Lung (tissue), 12 donors: ENCODE data around the gene DLG4. TPM values are rescaled to one million over a fixed set of nuclear protein-coding genes. Genes with fewer than 3 reads are reported as not detected.

Experiments
- ATAC-seq: fragments of 200-7000 bp; cut with Tn5 transposase; one replicate; pipeline ENCODE4 v1.9.1; 2020; ENCODE audit warnings: moderate number of reproducible peaks; ENCODE audit not compliant: insufficient read depth, low FRiP score
- DNase-seq, 3 donors: peaks; one replicate each; pipeline ENCODE4 v3.0.0-alpha.2; 2013 to 2017
- H3K27ac ChIP-seq, 2 donors: one replicate each; pipeline ENCODE4 v1.5.1; 2013; ENCODE audit warnings: mild to moderate bottlenecking in 2 of 2, moderate library complexity in 2 of 2, control low read depth in 1 of 2, inconsistent platforms in 1 of 2, low read depth in 1 of 2, low read length in 1 of 2
- H3K27me3 ChIP-seq, 3 donors: one replicate each; pipeline ENCODE4 v1.5.1; 2013; ENCODE audit warnings: low read length in 2 of 3; ENCODE audit not compliant: control insufficient read depth in 3 of 3, insufficient read depth in 3 of 3
- H3K36me3 ChIP-seq, 4 donors: one replicate each; pipeline ENCODE4 v1.5.1; 2013; ENCODE audit warnings: low read length in 4 of 4, mild to moderate bottlenecking in 1 of 4, moderate library complexity in 1 of 4; ENCODE audit not compliant: control insufficient read depth in 4 of 4, insufficient read depth in 4 of 4
- H3K4me1 ChIP-seq, 5 donors: one replicate each; pipeline ENCODE4 v1.5.1; 2013; ENCODE audit warnings: low read length in 5 of 5, mild to moderate bottlenecking in 2 of 5, moderate library complexity in 1 of 5; ENCODE audit not compliant: control insufficient read depth in 5 of 5, insufficient read depth in 5 of 5
- H3K4me3 ChIP-seq: one replicate; pipeline ENCODE4 v1.5.1; 2013; ENCODE audit warnings: mild to moderate bottlenecking, control low read depth, moderate library complexity
- H3K9ac ChIP-seq, 2 donors: one replicate each; pipeline ENCODE4 v1.5.1; 2013; ENCODE audit warnings: low read length in 2 of 2, control low read depth in 1 of 2; ENCODE audit not compliant: insufficient read depth in 1 of 2
- H3K9me3 ChIP-seq, 4 donors: one replicate each; pipeline ENCODE4 v1.5.1; 2013; ENCODE audit warnings: low read length in 3 of 4, mild to moderate bottlenecking in 1 of 4, moderate library complexity in 1 of 4; ENCODE audit not compliant: control insufficient read depth in 4 of 4, insufficient read depth in 3 of 4
- WGBS, 2 donors: extraction: QIAGEN DNeasy Blood & Tissue Kit; methylation state at CpG; one replicate each; pipeline ENCODE4 v1.1.7; 2013; 5-methylcytosine and 5-hydroxymethylcytosine counted together
- polyA plus RNA-seq, 2 donors: library from polyadenylated mRNA; stranded (reverse); fragments of 200-250 nt; gene quantifications; one replicate each; pipeline ENCODE4 v1.2.1, GENCODE V29; 2013
- total RNA-seq, 2 donors: library from RNA; depleted of rRNA in 1 of 2; stranded (reverse); fragments of >200 nt in 1 of 2; gene quantifications; one replicate each; pipeline ENCODE4 v1.2.1, GENCODE V29; 2014 to 2021
- TF ChIP-seq, protein P1 (sequence below): IDR thresholded peaks from 2 replicates; pipeline ENCODE4 v1.5.1; 2012; ENCODE audit warnings: mild to moderate bottlenecking; ENCODE audit errors: control extremely low read depth, extremely low read depth
- donor health status: control.
- donor health status: control.
- donor health status: Bipolar disorder and iron deficiency.
- donor health status: healthy.
- donor health status: DM: yes; HTN: yes; CAD: no.

Gene DLG4
- total and polyA plus RNA-seq, 4 donors: 10.0 to 20.1 (median 15.2) TPM

DNA sequence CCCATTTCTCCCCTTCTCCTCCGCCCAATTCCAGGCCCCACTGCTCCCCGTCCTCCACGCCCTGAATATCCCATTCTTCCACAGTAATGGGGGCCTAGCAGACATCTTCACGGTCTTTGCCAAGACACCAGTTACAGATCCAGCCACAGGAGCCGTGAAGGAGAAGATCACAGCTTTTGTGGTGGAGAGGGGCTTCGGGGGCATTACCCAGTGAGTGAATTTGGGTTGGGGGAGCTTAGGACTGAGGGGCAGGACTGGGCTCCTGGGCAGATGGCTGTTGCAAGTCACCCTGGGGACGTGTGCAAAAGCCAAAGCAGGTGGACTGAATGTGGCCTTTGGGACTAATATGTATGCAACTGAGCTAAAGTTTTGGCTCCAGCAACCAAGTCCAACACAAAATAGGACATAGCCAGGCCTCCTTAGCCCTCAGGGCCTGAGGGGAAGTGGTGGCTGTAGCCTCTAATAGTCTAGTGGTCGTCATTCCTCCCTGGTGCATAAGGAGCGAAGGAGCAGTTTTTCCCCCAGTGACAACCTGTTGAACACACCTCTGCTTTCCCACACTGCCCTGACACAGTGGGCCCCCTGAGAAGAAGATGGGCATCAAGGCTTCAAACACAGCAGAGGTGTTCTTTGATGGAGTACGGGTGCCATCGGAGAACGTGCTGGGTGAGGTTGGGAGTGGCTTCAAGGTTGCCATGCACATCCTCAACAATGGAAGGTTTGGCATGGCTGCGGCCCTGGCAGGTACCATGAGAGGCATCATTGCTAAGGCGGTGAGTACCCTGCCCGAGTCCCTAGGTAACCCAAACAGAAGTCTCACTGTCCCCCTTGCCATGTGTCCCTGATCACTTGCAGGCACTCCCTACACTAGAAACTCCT lies 2.7 kb upstream of the DLG4 start:
- Histone ChIP-seq H3K9me3 (no peaks in the 10 kb centered on the region), H3K4me1 (peaks cover 6 to 32% (median 16%) of the 10 kb centered on the region in 5 donors), H3K4me3 (no peak overlapping the region), H3K27ac (peak overlapping the region in 1 of 2 donors; percentile 3), H3K27me3 (no peaks in the 10 kb centered on the region), H3K9ac (no peak overlapping the region), H3K36me3 (peaks cover 5 to 55% (median 25%) of the 10 kb centered on the region in 4 donors)
- TF ChIP-seq, protein P1, sequence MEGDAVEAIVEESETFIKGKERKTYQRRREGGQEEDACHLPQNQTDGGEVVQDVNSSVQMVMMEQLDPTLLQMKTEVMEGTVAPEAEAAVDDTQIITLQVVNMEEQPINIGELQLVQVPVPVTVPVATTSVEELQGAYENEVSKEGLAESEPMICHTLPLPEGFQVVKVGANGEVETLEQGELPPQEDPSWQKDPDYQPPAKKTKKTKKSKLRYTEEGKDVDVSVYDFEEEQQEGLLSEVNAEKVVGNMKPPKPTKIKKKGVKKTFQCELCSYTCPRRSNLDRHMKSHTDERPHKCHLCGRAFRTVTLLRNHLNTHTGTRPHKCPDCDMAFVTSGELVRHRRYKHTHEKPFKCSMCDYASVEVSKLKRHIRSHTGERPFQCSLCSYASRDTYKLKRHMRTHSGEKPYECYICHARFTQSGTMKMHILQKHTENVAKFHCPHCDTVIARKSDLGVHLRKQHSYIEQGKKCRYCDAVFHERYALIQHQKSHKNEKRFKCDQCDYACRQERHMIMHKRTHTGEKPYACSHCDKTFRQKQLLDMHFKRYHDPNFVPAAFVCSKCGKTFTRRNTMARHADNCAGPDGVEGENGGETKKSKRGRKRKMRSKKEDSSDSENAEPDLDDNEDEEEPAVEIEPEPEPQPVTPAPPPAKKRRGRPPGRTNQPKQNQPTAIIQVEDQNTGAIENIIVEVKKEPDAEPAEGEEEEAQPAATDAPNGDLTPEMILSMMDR: no peak
- WGBS, 2 donors: 87 to 91% methylated on average over 15 of the region's 15 CpGs
- DNase-seq: no peak
- ATAC-seq: no peak

DNA sequence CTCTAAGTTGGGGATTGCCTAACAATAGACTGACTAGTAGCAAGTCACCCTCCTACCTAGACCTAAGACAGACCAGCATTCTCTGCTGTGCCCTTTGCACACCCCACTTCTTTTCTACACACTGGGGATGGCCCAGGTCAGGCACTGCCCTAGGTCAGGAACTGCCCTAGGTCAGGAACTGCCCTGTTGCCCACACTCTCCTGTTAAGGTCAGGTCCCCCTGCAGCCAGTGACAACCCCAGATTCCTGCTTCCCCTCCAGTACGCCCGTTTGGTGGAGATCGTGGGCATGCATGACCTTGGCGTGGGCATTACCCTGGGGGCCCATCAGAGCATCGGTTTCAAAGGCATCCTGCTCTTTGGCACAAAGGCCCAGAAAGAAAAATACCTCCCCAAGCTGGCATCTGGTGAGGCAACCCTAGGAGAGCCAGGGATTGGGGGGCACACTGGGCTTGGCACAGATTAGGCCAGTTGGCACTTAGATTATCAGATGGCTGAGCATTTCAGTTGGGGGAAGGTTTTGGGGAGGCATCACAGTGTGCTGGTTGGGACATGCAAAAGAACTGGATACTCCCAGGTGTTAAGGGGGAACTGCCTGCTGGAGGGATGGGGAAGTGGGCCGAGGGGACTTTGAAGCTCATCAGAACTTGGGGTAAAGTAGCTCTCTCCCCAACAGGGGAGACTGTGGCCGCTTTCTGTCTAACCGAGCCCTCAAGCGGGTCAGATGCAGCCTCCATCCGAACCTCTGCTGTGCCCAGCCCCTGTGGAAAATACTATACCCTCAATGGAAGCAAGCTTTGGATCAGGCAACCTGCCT lies 1.8 kb upstream of the DLG4 start:
- ATAC-seq: no peak
- 72 to 78% methylated on average over 10 of the region's 10 CpGs for WGBS, 2 donors
- TF ChIP-seq, protein P1: no peak
- Histone ChIP-seq H3K27ac (peak overlapping the region in 1 of 2 donors; percentile 96), H3K4me3 (no peak overlapping the region), H3K9ac (no peak overlapping the region), H3K9me3 (no peaks in the 10 kb centered on the region), H3K4me1 (peaks cover 6 to 36% (median 16%) of the 10 kb centered on the region in 5 donors), H3K36me3 (peaks cover 5 to 47% (median 19%) of the 10 kb centered on the region in 4 donors), H3K27me3 (no peaks in the 10 kb centered on the region)
- no peak for DNase-seq

DNA sequence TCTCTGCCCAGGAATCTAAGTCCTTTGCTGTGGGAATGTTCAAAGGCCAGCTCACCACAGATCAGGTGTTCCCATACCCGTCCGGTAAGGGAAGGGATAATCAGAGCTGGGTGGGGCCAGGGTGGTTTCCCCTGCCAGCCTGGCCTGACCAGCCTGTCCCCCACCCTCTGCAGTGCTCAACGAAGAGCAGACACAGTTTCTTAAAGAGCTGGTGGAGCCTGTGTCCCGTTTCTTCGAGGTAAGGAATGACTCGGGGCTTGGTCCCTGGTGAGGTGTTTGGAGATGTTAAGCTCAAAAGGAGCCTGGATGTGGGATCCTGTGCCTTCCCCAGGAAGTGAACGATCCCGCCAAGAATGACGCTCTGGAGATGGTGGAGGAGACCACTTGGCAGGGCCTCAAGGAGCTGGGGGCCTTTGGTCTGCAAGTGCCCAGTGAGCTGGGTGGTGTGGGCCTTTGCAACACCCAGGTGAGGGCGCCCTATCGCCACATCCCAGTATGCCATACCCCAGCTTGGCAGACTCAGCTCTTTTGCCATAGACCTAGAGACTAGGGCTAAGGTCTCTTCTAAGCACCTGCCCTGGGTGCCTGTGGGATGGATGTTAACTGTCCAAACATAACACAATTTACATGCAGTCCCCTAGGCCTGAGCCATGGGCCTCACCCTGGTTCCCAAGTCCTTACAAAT lies 1.1 kb upstream of the DLG4 start:
- TF ChIP-seq, protein P1: no peak
- no peak for ATAC-seq
- peak; percentile 42 to 54 (median 52) for DNase-seq
- H3K4me1 ChIP-seq: peaks cover 6 to 43% (median 20%) of the 10 kb centered on the region in 5 donors
- H3K27me3 ChIP-seq: no peaks in the 10 kb centered on the region
- H3K4me3 ChIP-seq: peak overlapping the region; percentile 83
- peak overlapping the region; percentile 63 to 80 for H3K9ac ChIP-seq
- no peaks in the 10 kb centered on the region for H3K9me3 ChIP-seq
- WGBS, 2 donors: 19 to 26% methylated on average over 11 of the region's 11 CpGs
- H3K27ac ChIP-seq: peak overlapping the region; percentile 96 to 98
- peaks cover 5 to 39% (median 15%) of the 10 kb centered on the region in 4 donors for H3K36me3 ChIP-seq
